Activated CD4-positive, alpha-beta T cell treated with anti-CD3 and anti-CD28 coated beads, Interleukin-2, amount 10 ng/mL, durations not matched to agents 7 days and 5 days (primary cell): ENCODE data around the gene PACRGL. TPM values are rescaled to one million over a fixed set of nuclear protein-coding genes. Genes with fewer than 3 reads are reported as not detected.
A peak's percentile ranks its signal among the peaks of the same experiment; 100 is the strongest.

Experiments
- CTCF ChIA-PET: fragments of 350-600 bp; sonication (Branson Sonifier 250); formaldehyde crosslinking; loops from one replicate; lab custom pipeline; 2021; ENCODE audit warnings: antibody characterized with exemption; lab: Charles Lee
- POLR2A ChIA-PET: fragments of 350-600 bp; sonication (Branson Sonifier 250); formaldehyde crosslinking; loops from one replicate; lab custom pipeline; 2021; ENCODE audit warnings: antibody characterized with exemption; lab: Charles Lee
- DNase-seq: peaks from one replicate; pipeline ENCODE4 v3.0.0-alpha.2; 2020
- H3K27ac Mint-ChIP-seq: one replicate; pipeline ENCODE4 v1.8.0; 2021; ENCODE audit warnings: mild to moderate bottlenecking, moderate library complexity, mixed read lengths
- H3K27me3 Mint-ChIP-seq: one replicate; pipeline ENCODE4 v1.8.0; 2021; ENCODE audit warnings: mixed read lengths
- H3K36me3 Mint-ChIP-seq: one replicate; pipeline ENCODE4 v1.8.0; 2021; ENCODE audit warnings: low read depth, mixed read lengths
- H3K4me1 Mint-ChIP-seq: one replicate; pipeline ENCODE4 v1.8.0; 2021; ENCODE audit warnings: mixed read lengths
- H3K4me3 Mint-ChIP-seq: one replicate; pipeline ENCODE4 v1.8.0; 2021; ENCODE audit warnings: mild to moderate bottlenecking, moderate library complexity, mixed read lengths
- H3K9me3 Mint-ChIP-seq: one replicate; pipeline ENCODE4 v1.8.0; 2021; ENCODE audit warnings: mixed read lengths
- total RNA-seq, 2 experiments: library from RNA; stranded (reverse); gene quantifications; one replicate each; pipeline ENCODE4 v1.2.3, GENCODE V29; 2021

Gene PACRGL
- 10 to 100 TPM in 1 of 2 experiments, 1 to 10 TPM in 1; 9.8 to 11.7 TPM for total RNA-seq

- Mint-ChIP-seq H3K27ac (peak within 1 kb of the TSS; percentile 92), H3K4me3 (peak within 1 kb of the TSS; percentile 92), H3K4me1 (peaks cover 33% of the 10 kb centered on the region), H3K27me3 (no peaks in the 10 kb centered on the region), H3K36me3 (no peaks in the 10 kb centered on the region), H3K9me3 (no peaks in the 10 kb centered on the region)
- ChIA-PET CTCF (interaction anchor here (0.8 to 1.7 kb wide), 2 partner anchors 11 to 12 kb away, joined by 3 to 6 read pairs; no protein-coding TSS in a partner anchor), POLR2A (no interaction called here)
- DNase-seq = peak; percentile 94
Measured at GRCh38 chr4:20700007-20700761, at the start of gene PACRGL. TSS of gene PACRGL (plus strand) at chr4:20700458. CDS start at chr4:20704482, 4,024 bp downstream.

- H3K9me3 Mint-ChIP-seq = peaks cover 5% of the 10 kb centered on the region
- no peaks in the 10 kb centered on the region for H3K36me3 Mint-ChIP-seq
- POLR2A ChIA-PET = no interaction called here
Measured at GRCh38 chr4:20652226-20652885, 47.9 kb upstream of the PACRGL start.

GRCh38 chr4:20658456-20658855, 41.8 kb upstream of the PACRGL start:
- no peaks in the 10 kb centered on the region for H3K9me3 Mint-ChIP-seq
- H3K4me3 Mint-ChIP-seq = no peak overlapping the region
- H3K27me3 Mint-ChIP-seq = peaks cover 11% of the 10 kb centered on the region
- no peaks in the 10 kb centered on the region for H3K36me3 Mint-ChIP-seq
- peaks cover 3% of the 10 kb centered on the region for H3K4me1 Mint-ChIP-seq
- no peak overlapping the region for H3K27ac Mint-ChIP-seq
- POLR2A ChIA-PET = no interaction called here
- no peak for DNase-seq
- CTCF ChIA-PET = no interaction called here

More at GRCh38 chr4:20652226-20652885, 47.9 kb upstream of the PACRGL start:
- no peak for DNase-seq
- CTCF ChIA-PET = no interaction called here
- Mint-ChIP-seq H3K4me1 (no peaks in the 10 kb centered on the region), H3K27me3 (peaks cover 9% of the 10 kb centered on the region), H3K4me3 (no peak overlapping the region), H3K27ac (no peak overlapping the region)

- H3K9me3 Mint-ChIP-seq = no peaks in the 10 kb centered on the region
- POLR2A ChIA-PET = no interaction called here
- CTCF ChIA-PET = no interaction called here
- no peak for DNase-seq
- H3K4me1 Mint-ChIP-seq = peaks cover 3% of the 10 kb centered on the region
- H3K36me3 Mint-ChIP-seq = no peaks in the 10 kb centered on the region
- no peak overlapping the region for H3K27ac Mint-ChIP-seq
- H3K4me3 Mint-ChIP-seq = no peak overlapping the region
- peaks cover 10% of the 10 kb centered on the region for H3K27me3 Mint-ChIP-seq
Measured at GRCh38 chr4:20662851-20663250, 37.4 kb upstream of the PACRGL start.

GRCh38 chr4:20666012-20666860, 34.0 kb upstream of the PACRGL start:
- no peaks in the 10 kb centered on the region for H3K9me3 Mint-ChIP-seq
- H3K27me3 Mint-ChIP-seq = peaks cover 10% of the 10 kb centered on the region
- no peaks in the 10 kb centered on the region for H3K36me3 Mint-ChIP-seq
- H3K4me3 Mint-ChIP-seq = no peak overlapping the region
- no peak overlapping the region for H3K27ac Mint-ChIP-seq
- CTCF ChIA-PET = no interaction called here
- POLR2A ChIA-PET = no interaction called here
- H3K4me1 Mint-ChIP-seq = peaks cover 3% of the 10 kb centered on the region
- no peak for DNase-seq

- ChIA-PET POLR2A (no interaction called here), CTCF (interaction anchor here (0.5 to 1.1 kb wide), 2 partner anchors 13 to 210 kb away, joined by 3 read pairs; no protein-coding TSS in a partner anchor)
- no peak for DNase-seq
- Mint-ChIP-seq H3K27ac (no peak overlapping the region), H3K9me3 (no peaks in the 10 kb centered on the region), H3K27me3 (peaks cover 6% of the 10 kb centered on the region), H3K36me3 (no peaks in the 10 kb centered on the region), H3K4me3 (no peak overlapping the region), H3K4me1 (no peaks in the 10 kb centered on the region)
Measured at GRCh38 chr4:20672262-20672661, 28.0 kb upstream of the PACRGL start.

GRCh38 chr4:20675786-20676185, 24.5 kb upstream of the PACRGL start:
- H3K27ac Mint-ChIP-seq = no peak overlapping the region
- H3K27me3 Mint-ChIP-seq = peaks cover 15% of the 10 kb centered on the region
- no peaks in the 10 kb centered on the region for H3K9me3 Mint-ChIP-seq
- H3K4me3 Mint-ChIP-seq = no peak overlapping the region
- ChIA-PET POLR2A (no interaction called here), CTCF (no interaction called here)
- H3K36me3 Mint-ChIP-seq = no peaks in the 10 kb centered on the region
- H3K4me1 Mint-ChIP-seq = no peaks in the 10 kb centered on the region
- DNase-seq = no peak

- H3K4me3 Mint-ChIP-seq = no peak overlapping the region
- ChIA-PET POLR2A (no interaction called here), CTCF (interaction anchor here (0.6 kb wide), 1 partner anchor 267 kb away, joined by 7 read pairs; no protein-coding TSS in a partner anchor)
- H3K4me1 Mint-ChIP-seq = no peaks in the 10 kb centered on the region
- H3K9me3 Mint-ChIP-seq = no peaks in the 10 kb centered on the region
- no peak overlapping the region for H3K27ac Mint-ChIP-seq
- H3K27me3 Mint-ChIP-seq = peaks cover 15% of the 10 kb centered on the region
- no peak for DNase-seq
- no peaks in the 10 kb centered on the region for H3K36me3 Mint-ChIP-seq
Measured at GRCh38 chr4:20676501-20677197, 23.6 kb upstream of the PACRGL start.

- CTCF ChIA-PET = no interaction called here
- peaks cover 10% of the 10 kb centered on the region for H3K27me3 Mint-ChIP-seq
- no peak overlapping the region for H3K4me3 Mint-ChIP-seq
- H3K4me1 Mint-ChIP-seq = no peaks in the 10 kb centered on the region
- H3K9me3 Mint-ChIP-seq = no peaks in the 10 kb centered on the region
- no peak overlapping the region for H3K27ac Mint-ChIP-seq
- no peak for DNase-seq
- no peaks in the 10 kb centered on the region for H3K36me3 Mint-ChIP-seq
- POLR2A ChIA-PET = no interaction called here
Measured at GRCh38 chr4:20678400-20678799, 21.9 kb upstream of the PACRGL start.

- Mint-ChIP-seq H3K27ac (no peak overlapping the region), H3K9me3 (no peaks in the 10 kb centered on the region), H3K4me3 (no peak overlapping the region), H3K27me3 (peaks cover 10% of the 10 kb centered on the region), H3K36me3 (no peaks in the 10 kb centered on the region), H3K4me1 (no peaks in the 10 kb centered on the region)
- POLR2A ChIA-PET = no interaction called here
- CTCF ChIA-PET = no interaction called here
- DNase-seq = no peak
Measured at GRCh38 chr4:20679951-20680350, 20.3 kb upstream of the PACRGL start.

GRCh38 chr4:20680736-20681135, 19.5 kb upstream of the PACRGL start:
- H3K27me3 Mint-ChIP-seq = peaks cover 10% of the 10 kb centered on the region
- POLR2A ChIA-PET = no interaction called here
- DNase-seq = no peak

GRCh38 chr4:20681271-20681670, 19.0 kb upstream of the PACRGL start:
- ChIA-PET POLR2A (no interaction called here), CTCF (no interaction called here)
- no peaks in the 10 kb centered on the region for H3K9me3 Mint-ChIP-seq
- no peak overlapping the region for H3K27ac Mint-ChIP-seq
- no peaks in the 10 kb centered on the region for H3K4me1 Mint-ChIP-seq
- H3K36me3 Mint-ChIP-seq = no peaks in the 10 kb centered on the region
- H3K4me3 Mint-ChIP-seq = no peak overlapping the region
- DNase-seq = no peak
- H3K27me3 Mint-ChIP-seq = peaks cover 10% of the 10 kb centered on the region

More at GRCh38 chr4:20680736-20681135, 19.5 kb upstream of the PACRGL start:
- H3K36me3 Mint-ChIP-seq = no peaks in the 10 kb centered on the region
- no peaks in the 10 kb centered on the region for H3K4me1 Mint-ChIP-seq
- H3K27ac Mint-ChIP-seq = no peak overlapping the region
- no peaks in the 10 kb centered on the region for H3K9me3 Mint-ChIP-seq
- H3K4me3 Mint-ChIP-seq = no peak overlapping the region
- CTCF ChIA-PET = no interaction called here
